Astrocyte (in vitro differentiated cells and primary cell): ENCODE measurements around the gene EDARADD. TPM values are rescaled to one million over a fixed set of nuclear protein-coding genes. Genes with fewer than 3 reads are reported as not detected.

Source experiments
- DNase-seq: peaks from one replicate; pipeline ENCODE4 v3.0.0-alpha.2; 2010; ENCODE audit warnings: low read depth
- FAIRE-seq: peaks from 2 replicates; lab custom pipeline; 2011; peaks lifted over from hg19 to GRCh38; lab: Jason Lieb, UNC
- H2AFZ ChIP-seq: 2 replicates; pipeline ENCODE4 v1.6.0; 2012; ENCODE audit warnings: low read depth, low read length, inconsistent platforms
- H3K27ac ChIP-seq: 2 replicates; pipeline ENCODE4 v1.5.1; 2011; ENCODE audit warnings: low read depth, low read length, inconsistent platforms
- H3K27me3 ChIP-seq: 2 replicates; pipeline ENCODE4 v1.6.0; 2011; ENCODE audit warnings: low read length, inconsistent platforms; ENCODE audit not compliant: insufficient read depth
- H3K36me3 ChIP-seq: 2 replicates; pipeline ENCODE4 v1.5.1; 2011; ENCODE audit warnings: low read length, inconsistent platforms; ENCODE audit not compliant: insufficient read depth
- H3K4me1 ChIP-seq: 2 replicates; pipeline ENCODE4 v1.5.1; 2011; ENCODE audit warnings: low read length, inconsistent platforms; ENCODE audit not compliant: insufficient read depth
- H3K4me2 ChIP-seq: 2 replicates; pipeline ENCODE4 v1.6.0; 2012; ENCODE audit warnings: low read length, inconsistent platforms
- H3K4me3 ChIP-seq: 2 replicates; pipeline ENCODE4 v1.5.1; 2011; ENCODE audit warnings: low read depth, mild to moderate bottlenecking, low read length, inconsistent platforms; ENCODE audit not compliant: insufficient read depth
- H3K79me2 ChIP-seq: 2 replicates; pipeline ENCODE4 v1.6.0; 2012; ENCODE audit warnings: mild to moderate bottlenecking, low read length, inconsistent platforms; ENCODE audit not compliant: insufficient read depth
- H3K9ac ChIP-seq: 2 replicates; pipeline ENCODE4 v1.6.0; 2012; ENCODE audit warnings: mild to moderate bottlenecking, low read length, inconsistent platforms
- H3K9me3 ChIP-seq: 2 replicates; pipeline ENCODE4 v1.5.1; 2012; ENCODE audit warnings: low read depth, mild to moderate bottlenecking, low read length, inconsistent platforms; ENCODE audit not compliant: insufficient read depth
- H4K20me1 ChIP-seq: 2 replicates; pipeline ENCODE4 v1.6.0; 2012; ENCODE audit warnings: low read length, inconsistent platforms; ENCODE audit not compliant: insufficient read depth
- H3K27ac Mint-ChIP-seq: one replicate; pipeline ENCODE4 v1.8.0; 2021; ENCODE audit warnings: mild to moderate bottlenecking, mixed read lengths; ENCODE audit not compliant: unreplicated experiment
- H3K27me3 Mint-ChIP-seq: one replicate; pipeline ENCODE4 v1.8.0; 2021; ENCODE audit warnings: low read depth, mixed read lengths; ENCODE audit not compliant: unreplicated experiment
- H3K36me3 Mint-ChIP-seq: one replicate; pipeline ENCODE4 v1.8.0; 2021; ENCODE audit warnings: low read depth, mixed read lengths; ENCODE audit not compliant: unreplicated experiment
- H3K4me1 Mint-ChIP-seq: one replicate; pipeline ENCODE4 v1.8.0; 2021; ENCODE audit warnings: low read depth, mixed read lengths; ENCODE audit not compliant: unreplicated experiment
- H3K4me3 Mint-ChIP-seq: one replicate; pipeline ENCODE4 v1.8.0; 2021; ENCODE audit warnings: mild to moderate bottlenecking, moderate library complexity, mixed read lengths; ENCODE audit not compliant: unreplicated experiment
- H3K9me3 Mint-ChIP-seq: one replicate; pipeline ENCODE4 v1.8.0; 2021; ENCODE audit warnings: mild to moderate bottlenecking, mixed read lengths; ENCODE audit not compliant: unreplicated experiment
- EZH2 ChIP-seq: IDR thresholded peaks from 2 replicates; pipeline ENCODE4 v1.6.1; 2012; ENCODE audit warnings: mild to moderate bottlenecking, low read length, inconsistent platforms; ENCODE audit not compliant: insufficient read depth
- total RNA-seq: library from RNA; stranded (reverse); gene quantifications from 2 replicates; pipeline ENCODE4 v1.2.1, GENCODE V29; 2021
- TF ChIP-seq, protein P1 (sequence below): IDR thresholded peaks from 2 replicates; pipeline ENCODE4 v1.5.1; 2011; ENCODE audit warnings: low read depth, mild to moderate bottlenecking, inconsistent platforms, low read length, moderate library complexity; ENCODE audit not compliant: insufficient read depth

The EDARADD gene
- total RNA-seq, 1 donor from 2014 or later, result 0.98 TPM

DNA sequence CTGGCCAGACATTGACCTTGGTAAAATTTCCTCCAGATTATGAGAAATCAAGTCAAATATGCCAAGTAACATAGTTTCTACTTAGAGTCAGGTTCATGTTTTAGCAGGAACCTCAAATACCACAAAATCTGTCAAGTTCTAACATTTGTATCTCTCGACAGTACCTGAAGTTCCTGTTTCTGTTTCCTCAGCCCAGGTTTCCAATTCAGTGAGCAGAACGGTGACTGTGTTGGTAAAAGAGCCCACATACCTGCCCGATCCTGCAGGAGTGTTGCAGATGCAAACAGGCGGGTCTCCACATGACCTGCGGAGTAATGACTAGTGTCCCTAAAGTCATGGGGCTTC, 71.8 kb downstream of the EDARADD start:
- Histone ChIP-seq H3K4me1 (no peaks in the 10 kb centered on the region), H3K4me2 (no peak overlapping the region), H3K36me3 (no peaks in the 10 kb centered on the region), H2AFZ (no peak overlapping the region), H3K27ac (no peak overlapping the region), H3K9ac (no peak overlapping the region), H4K20me1 (no peaks in the 10 kb centered on the region), H3K4me3 (no peak overlapping the region), H3K27me3 (peaks cover 2% of the 10 kb centered on the region), H3K9me3 (no peaks in the 10 kb centered on the region), H3K79me2 (no peaks in the 10 kb centered on the region)
- DNase-seq (no peak), FAIRE-seq (no peak)
- peaks cover 4% of the 10 kb centered on the region for H3K36me3 Mint-ChIP-seq
- H3K4me1 Mint-ChIP-seq, result peaks cover 4% of the 10 kb centered on the region
- H3K9me3 Mint-ChIP-seq, result no peaks in the 10 kb centered on the region
- H3K27ac Mint-ChIP-seq, result no peak overlapping the region
- TF ChIP-seq EZH2, result no peak
- TF ChIP-seq, protein P1, sequence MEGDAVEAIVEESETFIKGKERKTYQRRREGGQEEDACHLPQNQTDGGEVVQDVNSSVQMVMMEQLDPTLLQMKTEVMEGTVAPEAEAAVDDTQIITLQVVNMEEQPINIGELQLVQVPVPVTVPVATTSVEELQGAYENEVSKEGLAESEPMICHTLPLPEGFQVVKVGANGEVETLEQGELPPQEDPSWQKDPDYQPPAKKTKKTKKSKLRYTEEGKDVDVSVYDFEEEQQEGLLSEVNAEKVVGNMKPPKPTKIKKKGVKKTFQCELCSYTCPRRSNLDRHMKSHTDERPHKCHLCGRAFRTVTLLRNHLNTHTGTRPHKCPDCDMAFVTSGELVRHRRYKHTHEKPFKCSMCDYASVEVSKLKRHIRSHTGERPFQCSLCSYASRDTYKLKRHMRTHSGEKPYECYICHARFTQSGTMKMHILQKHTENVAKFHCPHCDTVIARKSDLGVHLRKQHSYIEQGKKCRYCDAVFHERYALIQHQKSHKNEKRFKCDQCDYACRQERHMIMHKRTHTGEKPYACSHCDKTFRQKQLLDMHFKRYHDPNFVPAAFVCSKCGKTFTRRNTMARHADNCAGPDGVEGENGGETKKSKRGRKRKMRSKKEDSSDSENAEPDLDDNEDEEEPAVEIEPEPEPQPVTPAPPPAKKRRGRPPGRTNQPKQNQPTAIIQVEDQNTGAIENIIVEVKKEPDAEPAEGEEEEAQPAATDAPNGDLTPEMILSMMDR, result no peak
- no peak overlapping the region for H3K4me3 Mint-ChIP-seq
- peaks cover 12% of the 10 kb centered on the region for H3K27me3 Mint-ChIP-seq

DNA sequence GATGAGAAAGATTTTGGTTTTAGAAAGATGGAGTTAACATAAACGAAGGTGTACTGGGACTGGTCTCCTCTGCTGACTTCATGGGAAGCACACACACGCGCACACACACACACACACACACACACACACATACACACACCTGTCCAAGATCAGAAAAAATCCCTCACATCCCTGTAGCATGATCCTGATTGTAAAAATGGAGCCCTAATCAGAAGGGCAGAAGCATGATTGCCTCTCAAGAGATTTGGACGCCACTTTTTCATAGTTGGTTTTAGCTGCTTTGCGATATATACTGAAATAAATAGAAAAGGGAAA, 73.2 kb downstream of the EDARADD start:
- no peak overlapping the region for H3K27ac Mint-ChIP-seq
- FAIRE-seq, result no peak
- no peak for TF ChIP-seq EZH2
- TF ChIP-seq, protein P1, result no peak

DNA sequence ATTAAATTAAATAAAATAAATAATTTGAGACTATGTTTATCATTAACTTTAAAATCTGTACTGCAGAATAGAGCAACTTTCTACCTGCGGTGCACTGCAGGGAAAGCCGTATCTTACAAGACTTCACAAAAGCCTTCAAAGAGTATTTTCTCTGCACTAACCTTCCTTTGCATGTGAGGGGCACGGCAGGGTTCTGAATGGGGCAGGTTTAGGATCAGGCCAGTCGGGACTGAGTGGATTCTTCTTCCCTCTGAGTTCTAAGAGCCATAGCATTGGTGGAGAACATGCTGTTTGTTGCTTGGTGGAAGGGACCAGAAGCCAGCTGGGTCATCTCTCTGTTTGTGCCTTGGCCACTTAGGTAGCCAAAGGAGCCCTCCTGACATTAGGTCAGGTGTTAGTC, 74.5 kb downstream of the EDARADD start:
- Histone ChIP-seq H2AFZ (no peak overlapping the region), H3K36me3 (no peaks in the 10 kb centered on the region), H3K4me2 (no peak overlapping the region), H3K79me2 (no peaks in the 10 kb centered on the region), H3K9ac (no peak overlapping the region), H3K9me3 (no peaks in the 10 kb centered on the region), H3K4me1 (no peaks in the 10 kb centered on the region), H4K20me1 (no peaks in the 10 kb centered on the region), H3K4me3 (no peak overlapping the region), H3K27ac (no peak overlapping the region), H3K27me3 (no peaks in the 10 kb centered on the region)
- peaks cover 4% of the 10 kb centered on the region for H3K4me1 Mint-ChIP-seq
- H3K4me3 Mint-ChIP-seq, result no peak overlapping the region
- TF ChIP-seq, protein P1, result no peak
- peaks cover 4% of the 10 kb centered on the region for H3K36me3 Mint-ChIP-seq
- H3K9me3 Mint-ChIP-seq, result no peaks in the 10 kb centered on the region
- DNase-seq, result no peak
- FAIRE-seq, result no peak
- H3K27ac Mint-ChIP-seq, result no peak overlapping the region
- H3K27me3 Mint-ChIP-seq, result peaks cover 13% of the 10 kb centered on the region

More for the DNA sequence above, 73.2 kb downstream of the EDARADD start:
- H3K27me3 Mint-ChIP-seq, result peaks cover 11% of the 10 kb centered on the region
- H3K27me3 ChIP-seq, result peaks cover 2% of the 10 kb centered on the region
- no peak overlapping the region for H3K4me2 ChIP-seq
- H3K4me3 ChIP-seq, result no peak overlapping the region
- peaks cover 4% of the 10 kb centered on the region for H3K4me1 Mint-ChIP-seq
- no peak for DNase-seq
- no peaks in the 10 kb centered on the region for H3K9me3 ChIP-seq
- no peaks in the 10 kb centered on the region for H3K79me2 ChIP-seq
- H3K36me3 Mint-ChIP-seq, result peaks cover 4% of the 10 kb centered on the region
- H3K9me3 Mint-ChIP-seq, result no peaks in the 10 kb centered on the region
- no peak overlapping the region for H3K27ac ChIP-seq
- no peaks in the 10 kb centered on the region for H4K20me1 ChIP-seq
- H3K4me1 ChIP-seq, result no peaks in the 10 kb centered on the region
- H3K9ac ChIP-seq, result no peak overlapping the region
- no peaks in the 10 kb centered on the region for H3K36me3 ChIP-seq
- H3K4me3 Mint-ChIP-seq, result no peak overlapping the region
- no peak overlapping the region for H2AFZ ChIP-seq
